HCT116 (cell line): ENCODE data around the gene YWHAQ. TPM values are rescaled to one million over a fixed set of nuclear protein-coding genes. Genes with fewer than 3 reads are reported as not detected.

ENCODE experiments used
- ATAC-seq: fragments of 200-7000 bp; cut with Tn5 transposase; 2 replicates; pipeline ENCODE4 v1.9.1; 2020; ENCODE audit warnings: mild to moderate bottlenecking, moderate library complexity
- BruUV-seq: library from RNA; stranded (reverse); fragments of 400-500 nt; replicated peaks from 2 replicates; lab custom pipeline; 2021; lab: Mats Ljungman, UMichigan
- CTCF ChIA-PET: fragments of 300-600 bp; sonication (Branson Sonifier 250); formaldehyde crosslinking; loops from one replicate; lab custom pipeline; 2021; ENCODE audit warnings: antibody characterized with exemption; lab: Charles Lee
- POLR2A ChIA-PET: fragments of 300-600, 350-600 bp; sonication (Branson Sonifier 250); formaldehyde crosslinking; loops from one replicate; lab custom pipeline; 2021; ENCODE audit warnings: antibody characterized with exemption; lab: Charles Lee
- RAD21 ChIA-PET, 2 experiments: fragments of 300-600 bp; sonication (Branson Sonifier 250); formaldehyde crosslinking; loops; one replicate each; lab custom pipeline; 2023; ENCODE audit warnings: low total read pairs in 2 of 2; ENCODE audit not compliant: uncharacterized antibody in 2 of 2, unreplicated experiment in 2 of 2, low non-redundant PET in 1 of 2; lab: Charles Lee
- DNase-seq: peaks from one replicate; pipeline ENCODE4 v3.0.0-alpha.2; 2010; ENCODE audit warnings: low read depth, low spot score
- H2AFZ ChIP-seq: fragments of 200-600 bp; shearing (Covaris generic), sonication (generic); 2 replicates; pipeline ENCODE4 v1.6.1; 2017; ENCODE audit warnings: low read depth, mixed run types, mixed read lengths, antibody characterized with exemption, low read length; ENCODE audit not compliant: poor library complexity, severe bottlenecking
- H3K27ac ChIP-seq: 2 replicates; pipeline ENCODE4 v1.5.1; 2012; ENCODE audit warnings: low read depth, low read length
- H3K27me3 ChIP-seq: fragments of 200-600 bp; sonication (generic); 2 replicates; pipeline ENCODE4 v1.6.1; 2016; ENCODE audit warnings: mixed run types, low read length, mixed read lengths; ENCODE audit not compliant: insufficient read depth
- H3K36me3 ChIP-seq, 2 experiments: fragments of 200-500 bp in 1 of 2; fragments of 200-600 bp in 1 of 2; sonication (Bioruptor generic) in 1 of 2; sonication (generic) in 1 of 2; 2 replicates each; pipeline versions ENCODE4 v1.5.1 to v1.6.1; 2014 to 2016; ENCODE audit warnings: low read length in 2 of 2, inconsistent platforms in 1 of 2, mixed read lengths in 1 of 2, mixed run types in 1 of 2; ENCODE audit not compliant: insufficient read depth in 2 of 2, control insufficient read depth in 1 of 2
- H3K4me1 ChIP-seq, 2 experiments: fragments of 200-600 bp in 1 of 2; sonication (generic) in 1 of 2; 2 replicates each; pipeline versions ENCODE4 v1.5.1 to v1.6.1; 2012 to 2017; ENCODE audit warnings: low read length in 2 of 2, inconsistent platforms in 1 of 2, mild to moderate bottlenecking in 1 of 2, mixed read lengths in 1 of 2, mixed run types in 1 of 2, moderate library complexity in 1 of 2; ENCODE audit not compliant: insufficient read depth in 2 of 2, control insufficient read depth in 1 of 2
- H3K4me2 ChIP-seq: fragments of 200-600 bp; sonication (generic); 2 replicates; pipeline ENCODE4 v1.6.1; 2017; ENCODE audit warnings: mixed run types, low read length, mixed read lengths
- H3K4me3 ChIP-seq, 2 experiments: fragments of 200-600 bp in 1 of 2; sonication (generic) in 1 of 2; replicated peaks in 1 of 2; 2 replicates each; pipeline ENCODE4 v1.5.1; 2011 to 2016; ENCODE audit warnings: low read length in 2 of 2, control low read depth in 1 of 2, low read depth in 1 of 2, mild to moderate bottlenecking in 1 of 2, mixed read lengths in 1 of 2, mixed run types in 1 of 2
- H3K79me2 ChIP-seq: fragments of 200-600 bp; sonication (generic); 2 replicates; pipeline ENCODE4 v1.6.1; 2017; ENCODE audit warnings: mild to moderate bottlenecking, mixed run types, low read length, moderate library complexity, mixed read lengths; ENCODE audit not compliant: insufficient read depth
- H3K9ac ChIP-seq: fragments of 200-600 bp; sonication (generic); 2 replicates; pipeline ENCODE4 v1.6.1; 2016; ENCODE audit warnings: low read length, mixed read lengths
- H3K9me2 ChIP-seq: fragments of 200-600 bp; sonication (generic), shearing (Covaris generic); 2 replicates; pipeline ENCODE4 v1.6.1; 2017; ENCODE audit warnings: mixed run types, mild to moderate bottlenecking, moderate library complexity; ENCODE audit not compliant: insufficient read depth
- H3K9me3 ChIP-seq, 2 experiments: fragments of 200-500 bp in 1 of 2; fragments of 200-600 bp in 1 of 2; sonication (Bioruptor generic) in 1 of 2; sonication (generic) in 1 of 2; 2 replicates each; pipeline ENCODE4 v1.6.1; 2014 to 2017; ENCODE audit warnings: low read length in 2 of 2, mixed read lengths in 2 of 2, inconsistent platforms in 1 of 2, low read depth in 1 of 2, mild to moderate bottlenecking in 1 of 2, mixed run types in 1 of 2, moderate library complexity in 1 of 2; ENCODE audit not compliant: control insufficient read depth in 1 of 2, insufficient read depth in 1 of 2
- H4K20me1 ChIP-seq: fragments of 200-600 bp; sonication (generic), shearing (Covaris generic); 2 replicates; pipeline ENCODE4 v1.6.1; 2017; ENCODE audit warnings: mixed run types, mild to moderate bottlenecking, moderate library complexity; ENCODE audit not compliant: insufficient read depth
- CBX3 ChIP-seq: IDR thresholded peaks from 2 replicates; pipeline ENCODE4 v1.6.1; 2012; ENCODE audit warnings: low read depth
- CTCF ChIP-seq, 3 experiments: fragments of 200-600 bp in 1 of 3; sonication (generic) in 1 of 3; IDR thresholded peaks in 2 of 3; conservative IDR thresholded peaks in 1 of 3; 2 replicates each; pipeline ENCODE4 v1.5.1; 2012 to 2017; ENCODE audit warnings: low read depth in 2 of 3, low read length in 2 of 3, antibody characterized with exemption in 1 of 3, borderline replicate concordance in 1 of 3, control low read depth in 1 of 3, mild to moderate bottlenecking in 1 of 3, mixed read lengths in 1 of 3, mixed run types in 1 of 3, moderate library complexity in 1 of 3; ENCODE audit not compliant: insufficient read depth in 1 of 3
- POLR2AphosphoS5 ChIP-seq: IDR thresholded peaks from 2 replicates; pipeline ENCODE4 v1.6.1; 2011; ENCODE audit warnings: mild to moderate bottlenecking, low read depth, low read length, moderate library complexity
- intact Hi-C: fragments of 100-400 bp; cut with micrococcal nuclease; formaldehyde crosslinking; loops from 2 replicates; pipeline ENCODE4 v1.10.0; 2022
- total RNA-seq: library from RNA; stranded (reverse); gene quantifications from one replicate; pipeline ENCODE4 v1.2.1, GENCODE V29; 2021; ENCODE audit not compliant: unreplicated experiment

Gene YWHAQ
- total RNA-seq, 1 experiment from 2014 or later = 365 TPM

- Histone ChIP-seq H3K36me3 (no peaks in the 10 kb centered on the region), H2AFZ (no peak overlapping the region), H3K4me2 (0 out of 2 replicates have a peak overlapping the region, but pooled peaks have one; percentile 8), H3K79me2 (no peaks in the 10 kb centered on the region), H3K9me3 (no peaks in the 10 kb centered on the region), H3K9ac (no peak overlapping the region), H3K9me2 (no peaks in the 10 kb centered on the region), H3K4me1 (peaks cover 0 to 20% of the 10 kb centered on the region in 2 experiments; a peak in 2 of 4 replicates), H3K4me3 (no peak overlapping the region), H4K20me1 (no peaks in the 10 kb centered on the region), H3K27me3 (no peaks in the 10 kb centered on the region)
- POLR2A ChIA-PET = no interaction called here
- intact Hi-C loops = no loop called here
- RAD21 ChIA-PET = no interaction called here
- CTCF ChIA-PET = interaction anchor here (0.9 kb wide), 1 partner anchor 8 kb away, joined by 3 read pairs; no protein-coding TSS in a partner anchor
- BruUV-seq = no TSS peak
- DNase-seq = no peak
- TF ChIP-seq POLR2AphosphoS5 (no peak), CTCF (IDR thresholded peaks at IDR 0.05 in 2 of 3, conservative IDR thresholded peaks at IDR 0.05 in 1 of 3; ENCODE audit: borderline replicate concordance in 1 of 3, insufficient read depth in 1 of 3, low read depth in 2 of 3, low read length in 2 of 3) (peak in 2 of 3 experiments; percentile 26 to 42; a peak in 4 of 6 replicates)
- TF ChIP-seq, all 23 proteins: peak for 1
- no peak overlapping the region for H3K27ac ChIP-seq
- peak; percentile 82 for ATAC-seq
Measured at GRCh38 chr2:9573840-9574239, 57.0 kb downstream of the YWHAQ start.

- RAD21 ChIA-PET = no interaction called here
- H3K27me3 ChIP-seq = no peaks in the 10 kb centered on the region
- H3K36me3 ChIP-seq = no peaks in the 10 kb centered on the region
- H3K27ac ChIP-seq = no peak overlapping the region
- no peak for DNase-seq
- H3K9me2 ChIP-seq = no peaks in the 10 kb centered on the region
- TF ChIP-seq CBX3 = no peak
- TF ChIP-seq, all 23 proteins: peak for 0
- peaks cover 0 to 20% of the 10 kb centered on the region in 2 experiments; a peak in 2 of 4 replicates for H3K4me1 ChIP-seq
- intact Hi-C loops = no loop called here
- ChIA-PET POLR2A (no interaction called here), CTCF (no interaction called here)
- no peaks in the 10 kb centered on the region for H3K79me2 ChIP-seq
- BruUV-seq = no TSS peak
- H3K4me3 ChIP-seq = no peak overlapping the region
- no peak overlapping the region for H2AFZ ChIP-seq
- H3K9me3 ChIP-seq = no peaks in the 10 kb centered on the region
- no peak overlapping the region for H3K9ac ChIP-seq
- ATAC-seq = 0 out of 2 replicates have a peak, but pooled peaks have one; percentile 39
- peak overlapping the region; percentile 8; the same call in 1 of the 2 replicates for H3K4me2 ChIP-seq
- H4K20me1 ChIP-seq = no peaks in the 10 kb centered on the region
Measured at GRCh38 chr2:9573013-9573720, 57.6 kb downstream of the YWHAQ start.
